ENCODE data around the gene AURKA.

AURKA gene

DNA sequence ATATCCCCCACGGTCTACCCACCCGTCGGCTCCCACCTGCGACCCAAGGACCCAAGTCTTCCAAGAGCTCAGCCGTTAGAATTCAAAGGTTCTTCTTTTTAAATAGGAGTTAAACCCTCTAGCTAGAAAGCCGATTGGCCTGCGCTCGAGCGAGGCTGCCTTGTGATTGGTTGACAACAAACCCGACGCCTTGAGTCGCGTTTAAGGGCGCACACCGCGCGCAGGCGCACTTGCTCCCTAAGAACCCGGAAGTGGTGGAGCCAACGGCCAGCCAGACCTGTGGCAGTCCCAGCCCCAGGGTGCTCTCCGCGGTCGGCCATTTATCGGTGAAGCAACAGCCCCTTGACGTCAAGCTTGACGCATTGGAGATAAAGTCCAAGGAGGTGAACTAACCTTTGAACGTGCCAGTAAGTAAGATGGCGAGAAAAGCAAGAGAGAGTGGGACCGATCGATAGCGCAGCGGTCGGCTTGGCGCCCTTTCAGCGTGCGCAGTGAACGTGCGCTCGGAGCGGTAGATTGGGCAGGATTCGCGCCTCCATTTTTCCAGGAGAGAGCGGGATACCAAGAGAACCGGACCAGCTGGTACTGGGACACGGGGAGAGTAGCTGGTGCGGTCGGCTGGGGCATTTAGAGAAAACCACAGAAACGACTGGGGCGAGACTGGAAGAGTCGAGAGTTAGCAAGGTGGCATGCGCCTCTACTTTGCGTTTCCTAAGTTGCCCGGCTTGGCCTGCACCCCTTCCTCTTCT lies at the start of gene AURKA, which contains the start of gene CSTF1:
TSS of gene AURKA (minus strand) at position 84 of the 749 bp plus-strand sequence. CDS start 4,018 bp downstream, outside the sequence.
TSS of gene CSTF1 (plus strand) at position 514 of the 749 bp plus-strand sequence. CDS start 2,908 bp downstream, outside the sequence.
- peak; percentile 97 to 99 (median 98) for DNase-seq (ENCODE audit: low read depth in 3 of 3, low spot score in 1 of 3)

DNA sequence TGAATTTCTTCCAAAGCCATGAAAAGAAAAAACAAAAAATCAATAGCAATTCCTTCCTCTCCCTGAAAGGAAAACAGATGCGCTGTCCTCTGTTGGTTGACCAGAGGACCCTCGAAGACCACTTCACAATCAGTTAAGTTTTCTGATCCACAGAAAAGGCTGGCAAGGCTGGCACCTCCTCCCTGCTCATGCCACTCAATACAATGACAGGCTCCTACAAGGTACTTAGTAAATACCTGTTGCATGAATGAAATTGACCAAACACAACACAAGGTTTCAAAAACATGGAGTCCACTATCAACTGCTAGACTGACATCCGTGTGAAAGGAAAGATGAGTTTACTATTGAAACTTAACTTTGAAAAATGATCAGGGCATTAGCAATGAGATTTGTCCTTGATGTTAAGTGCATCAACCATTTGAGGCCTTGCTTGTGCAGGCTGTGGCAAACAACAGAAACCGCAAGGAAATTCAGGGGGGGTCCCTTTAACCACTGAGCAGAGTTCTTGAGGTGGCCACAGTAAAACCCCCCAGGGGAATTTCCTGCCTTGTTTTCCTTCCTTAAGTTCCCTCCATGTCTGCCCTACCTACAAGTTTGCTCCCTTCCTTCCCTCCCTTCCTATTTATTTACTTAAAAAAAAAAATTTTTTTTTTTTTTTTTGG lies 48.5 kb upstream of the AURKA start:
- DNase-seq (ENCODE audit: low read depth in 3 of 3, low spot score in 1 of 3), result peak in 2 of 3 donors; percentile 10

DNA sequence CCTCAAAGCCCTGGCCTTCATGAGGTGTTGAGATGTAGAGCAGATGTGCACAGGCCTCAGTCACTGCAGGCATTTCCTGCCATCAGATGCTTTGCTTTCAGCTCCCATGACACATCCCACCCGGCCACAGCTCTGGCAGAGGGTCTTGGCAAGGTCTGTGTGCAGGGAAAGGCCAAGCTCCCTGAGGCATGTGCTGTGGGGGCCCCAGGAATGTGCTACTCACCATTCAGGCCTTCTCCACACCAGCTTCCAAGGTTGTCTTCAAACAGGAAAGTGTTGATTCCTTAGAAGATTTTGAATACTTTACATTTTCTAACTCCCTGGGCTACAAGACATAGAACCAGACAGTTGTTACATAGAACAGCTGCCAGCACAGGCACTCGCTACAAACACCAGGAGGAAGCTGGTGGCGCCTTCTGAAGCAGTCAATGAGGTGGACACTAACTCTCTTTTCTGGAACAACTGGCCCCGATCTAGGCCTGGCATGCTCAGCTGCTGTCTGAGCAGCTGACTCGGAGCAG lies 47.8 kb upstream of the AURKA start:
- DNase-seq (ENCODE audit: low read depth in 3 of 3, low spot score in 1 of 3), result no peak

GRCh38 chr20:56438284-56438683 lies 46.3 kb upstream of the AURKA start:
- no peak for DNase-seq (ENCODE audit: low read depth in 3 of 3, low spot score in 1 of 3)

DNA sequence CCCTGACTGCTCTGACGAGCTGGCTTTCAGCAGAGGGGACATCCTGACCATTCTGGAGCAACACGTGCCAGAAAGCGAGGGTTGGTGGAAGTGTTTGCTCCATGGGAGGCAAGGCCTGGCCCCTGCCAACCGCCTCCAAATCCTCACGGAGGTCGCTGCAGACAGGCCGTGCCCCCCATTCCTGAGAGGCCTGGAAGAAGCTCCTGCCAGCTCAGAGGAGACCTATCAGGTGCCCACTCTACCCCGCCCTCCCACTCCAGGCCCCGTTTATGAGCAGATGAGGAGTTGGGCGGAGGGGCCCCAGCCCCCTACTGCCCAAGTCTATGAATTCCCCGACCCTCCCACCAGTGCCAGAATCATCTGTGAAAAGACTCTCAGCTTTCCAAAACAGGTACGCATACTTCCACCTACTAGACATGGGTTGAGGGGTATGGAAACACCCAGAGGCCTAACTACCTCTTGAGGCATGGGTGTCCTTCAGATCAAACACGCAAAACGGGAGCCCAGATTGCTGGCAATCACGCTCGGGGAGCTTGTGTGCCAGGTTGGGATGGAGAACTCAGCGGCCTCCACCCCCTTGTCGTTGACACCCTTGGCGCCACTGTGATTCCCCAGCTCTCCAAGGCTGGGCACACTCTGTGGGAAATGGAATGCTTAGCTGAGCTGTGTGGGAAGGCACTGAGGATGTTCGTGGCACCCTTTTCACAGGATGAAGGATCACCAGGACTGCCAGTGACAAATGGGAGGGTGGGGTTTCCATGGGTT lies 45.4 kb upstream of the AURKA start:
- DNase-seq (ENCODE audit: low read depth in 3 of 3, low spot score in 1 of 3), result no peak

GRCh38 chr20:56433880-56434255 lies 41.9 kb upstream of the AURKA start:
- DNase-seq (ENCODE audit: low read depth in 3 of 3, low spot score in 1 of 3), result no peak

DNA sequence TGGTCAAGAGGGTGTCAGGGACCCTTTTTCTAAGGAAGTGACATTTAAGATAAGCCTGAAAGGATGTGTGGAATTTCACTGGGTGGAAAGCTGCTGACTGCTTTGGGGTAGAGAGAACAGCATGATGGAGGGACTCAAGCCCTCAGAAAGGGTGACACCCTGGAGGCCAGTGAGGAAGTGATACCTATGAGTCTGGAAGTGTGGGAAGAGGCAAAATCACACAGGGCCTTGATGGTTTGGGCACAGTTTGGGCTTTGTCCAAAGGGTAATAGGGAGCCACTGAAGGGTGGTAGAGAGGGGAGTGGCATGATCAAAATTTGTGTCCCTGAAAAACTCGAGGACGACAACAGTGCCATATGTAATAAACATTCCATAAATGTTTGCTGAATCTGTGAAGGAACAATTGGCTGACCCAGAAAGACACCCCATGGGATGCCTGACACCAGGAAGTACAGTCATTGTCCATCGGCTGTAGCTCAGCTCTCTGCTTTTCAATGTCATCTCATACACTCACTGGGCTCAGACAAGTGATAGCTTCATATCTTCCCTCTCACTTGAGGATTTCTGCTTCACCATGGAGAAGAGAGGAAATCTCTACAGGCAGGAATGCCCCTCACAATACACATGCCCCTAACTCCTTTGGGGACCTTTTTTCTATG lies 41.3 kb upstream of the AURKA start:
- DNase-seq (ENCODE audit: low read depth in 3 of 3, low spot score in 1 of 3), result no peak

GRCh38 chr20:56431471-56431870 lies 39.5 kb upstream of the AURKA start:
- no peak for DNase-seq (ENCODE audit: low read depth in 3 of 3, low spot score in 1 of 3)

GRCh38 chr20:56430957-56431356 lies 38.9 kb upstream of the AURKA start:
- DNase-seq (ENCODE audit: low read depth in 3 of 3, low spot score in 1 of 3), result no peak

DNA sequence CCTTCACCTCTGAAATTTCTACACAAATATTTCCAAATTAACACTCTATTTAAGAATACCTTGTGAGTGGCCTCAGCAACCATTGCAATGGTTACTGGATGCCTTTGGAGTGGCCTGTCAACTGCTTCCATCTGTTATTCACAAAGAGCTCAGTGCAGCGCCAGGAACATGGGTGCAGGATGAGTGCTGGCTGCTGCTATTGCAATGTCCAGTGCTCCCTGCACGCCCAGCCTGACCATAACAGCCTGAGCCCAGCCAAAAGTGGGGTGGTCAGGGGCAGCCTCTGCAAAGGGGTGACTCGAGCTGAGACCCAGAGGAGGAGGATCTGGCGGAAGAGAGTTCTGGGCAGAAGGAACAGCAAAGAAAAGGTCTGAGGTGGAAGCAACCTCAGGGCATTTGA lies 38.4 kb upstream of the AURKA start:
- no peak for DNase-seq (ENCODE audit: low read depth in 3 of 3, low spot score in 1 of 3)

DNA sequence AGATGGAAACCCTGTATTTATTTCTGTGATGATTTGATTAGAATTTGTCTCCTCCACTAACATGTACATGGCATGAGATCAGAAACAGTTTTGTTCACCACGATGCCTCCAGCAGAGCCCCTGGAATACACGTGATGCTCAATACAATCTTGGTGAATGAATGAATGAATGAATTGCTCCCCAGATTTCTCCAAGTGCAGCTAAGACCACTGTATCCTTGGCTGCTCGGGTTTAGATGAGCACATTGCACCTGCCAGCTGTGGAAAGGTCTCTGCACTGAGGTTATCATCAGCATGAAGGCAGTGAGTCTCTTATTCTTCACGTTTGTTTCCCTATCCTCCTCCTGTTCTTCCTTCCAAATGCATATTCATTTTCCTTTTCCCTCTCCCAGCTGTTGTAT lies 37.9 kb upstream of the AURKA start:
- no peak for DNase-seq (ENCODE audit: low read depth in 3 of 3, low spot score in 1 of 3)

- peak in 1 of 3 donors; percentile 25 for DNase-seq (ENCODE audit: low read depth in 3 of 3, low spot score in 1 of 3)
Observed at GRCh38 chr20:56429502-56429901, 37.5 kb upstream of the AURKA start.

DNA sequence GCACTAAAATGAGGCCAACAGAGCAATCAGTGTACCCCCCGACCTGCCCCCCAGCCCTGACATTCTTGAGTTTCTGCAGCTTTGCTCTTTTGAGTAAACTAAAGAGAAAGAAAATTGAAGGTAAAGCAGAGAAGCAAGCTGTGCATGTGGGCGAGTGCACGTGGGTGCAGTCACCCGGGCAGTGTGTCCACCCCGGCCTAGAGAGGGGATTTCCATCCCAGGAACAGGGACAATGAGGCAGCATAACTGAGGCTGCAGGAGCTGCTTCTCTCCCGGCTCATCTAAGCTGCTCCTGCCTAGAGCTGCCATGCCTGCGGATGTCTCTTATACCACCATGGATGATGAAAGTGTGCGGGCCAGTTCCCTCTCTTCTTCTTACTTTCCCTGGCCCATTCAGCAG lies 36.9 kb upstream of the AURKA start:
- DNase-seq (ENCODE audit: low read depth in 3 of 3, low spot score in 1 of 3), result no peak

- DNase-seq (ENCODE audit: low read depth in 3 of 3, low spot score in 1 of 3), result no peak
Observed at GRCh38 chr20:56428410-56428809, 36.4 kb upstream of the AURKA start.

DNA sequence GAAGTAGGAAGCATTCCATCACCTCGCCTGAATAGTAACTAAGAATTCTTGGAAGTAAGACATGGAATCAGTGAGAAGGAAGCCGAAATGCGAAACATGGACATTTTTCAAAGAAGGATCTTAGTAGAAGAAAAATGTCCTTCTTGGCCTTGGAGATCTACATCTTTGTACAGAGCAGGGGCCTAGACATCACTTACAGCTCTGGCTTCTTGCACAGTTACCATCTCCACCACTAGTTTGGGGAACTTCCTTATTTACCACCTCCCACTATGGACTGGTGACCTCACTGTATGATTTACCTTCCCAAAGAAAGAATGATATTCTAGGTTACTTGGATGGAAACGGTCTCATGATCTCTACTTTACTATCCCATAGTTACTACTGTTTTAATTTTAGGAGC lies 35.8 kb upstream of the AURKA start:
- DNase-seq (ENCODE audit: low read depth in 3 of 3, low spot score in 1 of 3), result no peak

GRCh38 chr20:56426926-56427325 lies 34.9 kb upstream of the AURKA start:
- DNase-seq (ENCODE audit: low read depth in 3 of 3, low spot score in 1 of 3), result no peak

DNA sequence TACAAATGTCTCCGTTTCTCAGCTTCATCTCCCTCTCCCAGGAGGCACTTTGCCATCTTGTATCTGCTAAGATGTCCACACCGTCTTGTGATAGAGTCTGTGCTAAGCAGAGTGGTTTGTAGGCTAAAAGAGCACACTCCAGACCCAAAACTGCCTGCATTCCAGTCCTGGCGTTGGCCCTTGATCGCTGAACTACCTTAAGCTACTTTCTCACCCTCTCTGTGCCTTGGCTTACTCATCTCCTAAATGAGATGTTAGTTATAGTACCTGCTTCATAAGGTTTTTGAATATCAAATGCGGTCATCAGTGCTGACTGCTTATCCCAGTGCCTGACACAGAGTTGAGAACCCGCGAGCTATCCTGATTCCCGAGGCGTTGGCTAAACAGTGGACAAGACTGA lies 34.0 kb upstream of the AURKA start:
- no peak for DNase-seq (ENCODE audit: low read depth in 3 of 3, low spot score in 1 of 3)

DNA sequence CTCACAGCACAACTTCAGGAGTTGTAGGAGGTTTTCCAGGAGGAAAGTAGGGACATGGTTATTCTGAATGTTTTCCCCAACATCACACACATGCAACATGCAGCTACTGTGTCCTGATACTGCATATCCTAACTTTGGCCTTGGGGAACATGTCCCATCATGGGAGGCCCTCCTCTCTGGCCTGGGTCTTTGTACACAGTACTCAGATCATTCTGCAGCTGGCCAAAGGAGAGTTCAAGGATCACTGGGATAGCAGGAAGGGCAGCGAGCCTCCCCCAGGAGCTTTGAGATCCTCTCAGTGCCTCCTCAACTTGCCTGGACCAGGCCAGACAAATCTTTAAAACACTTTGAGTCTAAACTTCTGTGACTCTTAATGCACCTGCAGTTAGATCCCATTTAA lies 32.9 kb upstream of the AURKA start:
- no peak for DNase-seq (ENCODE audit: low read depth in 3 of 3, low spot score in 1 of 3)

GRCh38 chr20:56423886-56424285 lies 31.9 kb upstream of the AURKA start:
- DNase-seq (ENCODE audit: low read depth in 3 of 3, low spot score in 1 of 3), result no peak

GRCh38 chr20:56423211-56423610 lies 31.2 kb upstream of the AURKA start:
- no peak for DNase-seq (ENCODE audit: low read depth in 3 of 3, low spot score in 1 of 3)

- DNase-seq (ENCODE audit: low read depth in 3 of 3, low spot score in 1 of 3), result no peak
Observed at GRCh38 chr20:56422824-56423189, 30.8 kb upstream of the AURKA start.
